ENCODE results near the gene SLC9A7. TPM values are rescaled to one million over a fixed set of nuclear protein-coding genes. Genes with fewer than 3 reads are reported as not detected.

SLC9A7 gene
- total and polyA plus RNA-seq, 8 donors: 0.29 to 25.6 (median 9.1) TPM

GRCh38 chrX:46770000-46770816 lies 11.3 kb upstream of the SLC9A7 start:
- no peak overlapping the region for H3K27ac ChIP-seq
- H3K9me3 ChIP-seq: no peaks in the 10 kb centered on the region
- WGBS, 5 donors: 57 to 63% (median 61%) methylated on average over 4 of the region's 4 CpGs
- TF ChIP-seq EP300 (IDR thresholded peaks at IDR 0.05): no peak
- TF ChIP-seq POLR2AphosphoS5 (IDR thresholded peaks at IDR 0.05): no peak
- no peak for TF ChIP-seq CTCF (IDR thresholded peaks at IDR 0.05)
- no peak for TF ChIP-seq POLR2A (IDR thresholded peaks at IDR 0.05)
- intact Hi-C loops (cut with DNase I; ENCODE audit: low total_unique reads): no loop called here
- no peaks in the 10 kb centered on the region for H3K4me1 ChIP-seq
- H3K36me3 ChIP-seq: no peaks in the 10 kb centered on the region
- no peaks in the 10 kb centered on the region for H3K27me3 ChIP-seq
- H3K4me3 ChIP-seq: no peak overlapping the region
- DNase-seq: no peak

- DNase-seq: no peak
- Histone ChIP-seq H3K36me3 (no peaks in the 10 kb centered on the region), H3K4me1 (peaks cover 0 to 7% (median 6%) of the 10 kb centered on the region in 4 donors), H3K9me3 (peaks cover 0 to 11% (median 4%) of the 10 kb centered on the region in 4 donors), H3K4me3 (no peak overlapping the region), H3K27me3 (peaks cover 0 to 3% (median 0%) of the 10 kb centered on the region in 3 donors), H3K27ac (no peak overlapping the region)
- intact Hi-C loops (cut with DNase I; ENCODE audit: low total_unique reads): no loop called here
- TF ChIP-seq EP300 (IDR thresholded peaks at IDR 0.05) (no peak), POLR2AphosphoS5 (IDR thresholded peaks at IDR 0.05) (no peak), CTCF (IDR thresholded peaks at IDR 0.05) (no peak), POLR2A (IDR thresholded peaks at IDR 0.05) (no peak)
- 70 to 100% (median 79%) methylated on average over 1 of the region's 1 CpG for WGBS, 5 donors
These were observed 4.0 kb upstream of the SLC9A7 start for GRCh38 chrX:46762963-46763362.

- Histone ChIP-seq H3K4me1 (peaks cover 0 to 15% (median 6%) of the 10 kb centered on the region in 4 donors), H3K27ac (peak overlapping the region in 4 of 5 donors; percentile 59 to 84 (median 72)), H3K9me3 (peaks cover 0 to 11% (median 4%) of the 10 kb centered on the region in 4 donors), H3K4me3 (peak overlapping the region; percentile 53 to 67 (median 59)), H3K36me3 (no peaks in the 10 kb centered on the region), H3K27me3 (peaks cover 0 to 3% (median 0%) of the 10 kb centered on the region in 3 donors)
- no peak for DNase-seq
- no peak for TF ChIP-seq EP300 (IDR thresholded peaks at IDR 0.05)
- TF ChIP-seq POLR2AphosphoS5 (IDR thresholded peaks at IDR 0.05): no peak
- no peak for TF ChIP-seq CTCF (IDR thresholded peaks at IDR 0.05)
- no peak for TF ChIP-seq POLR2A (IDR thresholded peaks at IDR 0.05)
- intact Hi-C loops (cut with DNase I; ENCODE audit: low total_unique reads): no loop called here
- 18 to 57% (median 22%) methylated on average over 4 of the region's 4 CpGs for WGBS, 5 donors
These were observed 692 bp upstream of the SLC9A7 start for GRCh38 chrX:46759645-46759974.

GRCh38 chrX:46758163-46758955 lies 559 bp downstream of the SLC9A7 start:
- no peak for TF ChIP-seq POLR2AphosphoS5 (IDR thresholded peaks at IDR 0.05)
- no peak for TF ChIP-seq CTCF (IDR thresholded peaks at IDR 0.05)
- TF ChIP-seq EP300 (IDR thresholded peaks at IDR 0.05): no peak
- TF ChIP-seq POLR2A (IDR thresholded peaks at IDR 0.05): no peak
- peaks cover 0 to 3% (median 0%) of the 10 kb centered on the region in 3 donors for H3K27me3 ChIP-seq
- H3K4me3 ChIP-seq: peak overlapping the region; percentile 53 to 67 (median 59)
- peak in 1 of 2 donors; percentile 46 for DNase-seq
- no peaks in the 10 kb centered on the region for H3K36me3 ChIP-seq
- H3K4me1 ChIP-seq: peaks cover 0 to 16% (median 6%) of the 10 kb centered on the region in 4 donors
- WGBS, 5 donors: 4 to 54% (median 13%) methylated on average over 24 to 47 of the region's 47 CpGs
- intact Hi-C loops (cut with DNase I; ENCODE audit: low total_unique reads): no loop called here
- H3K9me3 ChIP-seq: peaks cover 0 to 11% (median 4%) of the 10 kb centered on the region in 4 donors
- H3K27ac ChIP-seq: peak overlapping the region; percentile 58 to 86 (median 76)
